HG03139 (cell line): Measurements from ENCODE around the gene TENT4A.
A peak's percentile ranks its signal among the peaks of the same experiment; 100 is the strongest.
"Not testable (repeated sequence)": the region's sequence is repeated elsewhere in the genome, so short reads cannot be mapped to it uniquely, and the experiment has no call there.

Source experiments
- ATAC-seq: cut with Tn5 transposase; IDR thresholded peaks from one replicate; pipeline ENCODE4 v1.9.1; 2021; ENCODE audit not compliant: unreplicated experiment

Gene TENT4A

DNA sequence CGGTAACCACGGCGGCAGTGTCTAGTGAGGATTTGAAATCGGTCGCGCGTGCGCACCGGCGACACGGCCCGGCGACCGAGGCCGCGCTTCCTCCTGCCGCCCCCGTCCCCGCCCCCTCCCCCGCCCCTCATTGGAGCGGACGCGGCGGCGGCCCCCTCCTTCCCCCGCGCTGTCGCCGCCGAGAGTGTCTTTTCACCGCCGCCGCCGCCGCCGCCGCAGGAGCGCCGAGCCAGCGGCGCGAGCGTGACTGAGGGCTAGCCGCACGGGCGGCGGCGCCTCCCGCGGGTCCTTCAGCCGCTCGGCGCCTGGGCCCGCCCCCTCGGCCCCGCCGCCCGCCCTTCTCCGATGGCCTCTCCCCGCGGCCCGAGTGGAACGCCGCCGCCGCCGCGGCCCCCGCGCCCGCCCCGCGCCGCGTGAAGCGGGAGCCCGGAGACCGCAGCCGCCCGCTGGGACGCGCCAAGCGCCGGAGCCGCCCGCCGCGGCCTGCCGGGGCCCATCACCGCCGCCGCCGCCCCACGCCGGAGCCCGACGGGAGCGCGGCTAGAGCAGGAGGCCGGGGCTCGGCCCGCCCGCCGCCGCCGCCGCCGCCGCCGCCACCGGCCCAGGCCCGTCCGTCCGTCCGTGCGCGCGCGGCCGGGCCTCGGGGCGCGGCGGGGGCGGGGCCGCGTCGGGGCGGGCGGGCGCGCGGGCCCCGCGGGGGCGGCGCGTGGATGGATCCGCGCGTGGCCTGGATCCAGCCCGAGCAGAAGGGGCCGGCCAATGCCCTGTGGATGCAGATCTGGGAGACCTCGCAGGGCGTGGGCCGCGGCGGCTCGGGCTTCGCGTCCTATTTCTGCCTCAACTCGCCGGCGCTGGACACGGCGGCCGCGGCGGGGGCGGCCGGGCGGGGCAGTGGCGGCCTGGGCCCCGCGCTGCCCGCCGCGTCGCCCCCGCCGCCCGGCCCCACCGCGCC lies at the start of gene TENT4A:
TENT4A (plus strand) TSS at position 159 of the 952 bp plus-strand sequence; CDS start at position 711, 552 bp downstream.
- ATAC-seq, result peak; percentile 10

DNA sequence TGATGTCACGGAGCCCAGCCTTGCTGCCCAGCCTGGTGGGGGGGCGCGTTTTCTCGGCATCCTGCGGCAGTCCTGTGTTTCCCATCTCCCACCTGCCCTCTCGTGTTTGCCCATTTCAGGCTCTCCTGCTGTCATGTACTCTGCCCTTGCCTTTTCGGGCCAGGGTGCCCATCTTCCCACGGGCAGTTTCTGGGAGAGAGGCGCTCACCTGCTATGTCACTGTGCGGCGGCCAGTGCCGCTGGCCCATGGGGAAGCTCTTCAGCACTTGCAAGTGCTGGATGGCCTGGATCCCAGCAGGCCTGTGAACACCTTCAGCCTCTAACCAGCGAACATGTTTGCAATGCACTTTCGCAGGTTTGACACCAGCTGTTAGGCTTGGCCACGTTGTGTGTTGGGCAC lies 46.5 kb upstream of the TENT4A start:
- ATAC-seq, result no peak

DNA sequence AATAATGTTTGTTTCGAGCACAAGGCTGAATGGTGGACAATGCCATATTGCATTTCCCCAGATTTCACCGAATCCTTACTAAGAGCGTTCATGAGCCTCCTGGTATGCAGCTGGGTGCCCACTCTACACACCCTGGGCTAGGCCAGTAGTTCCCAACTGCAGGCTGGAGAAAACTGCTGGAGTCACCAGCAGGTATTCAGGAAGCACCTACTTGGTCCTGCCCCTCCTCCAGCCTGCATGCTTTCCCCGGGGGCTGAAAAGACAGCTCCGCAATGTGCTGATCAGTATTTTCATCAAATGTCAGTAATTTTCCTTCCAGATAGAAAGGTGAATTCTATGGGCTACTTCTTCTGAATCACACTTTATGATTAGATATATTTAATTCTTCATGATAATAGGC lies 45.6 kb upstream of the TENT4A start:
- no peak for ATAC-seq

DNA sequence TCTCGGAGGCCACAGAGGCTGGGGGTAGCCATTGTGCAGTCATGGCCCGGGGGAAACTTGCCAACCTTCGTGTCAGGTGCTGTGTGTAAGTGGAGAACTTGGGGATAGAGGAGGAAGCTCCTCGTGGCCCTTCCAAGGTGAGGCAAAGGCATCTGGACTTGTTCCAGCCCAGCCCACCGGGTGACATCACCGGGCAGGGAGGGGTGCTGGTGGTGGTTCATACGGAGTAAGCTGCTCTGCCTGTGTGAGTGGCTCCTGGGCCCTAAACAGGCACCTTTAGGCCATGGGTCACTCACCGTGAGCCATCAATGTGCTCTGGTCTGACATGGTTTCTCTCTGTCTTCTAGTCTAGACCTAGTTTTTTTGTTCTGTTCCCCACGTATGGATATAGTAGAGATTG lies 44.5 kb upstream of the TENT4A start:
- not testable (repeated sequence) for ATAC-seq

DNA sequence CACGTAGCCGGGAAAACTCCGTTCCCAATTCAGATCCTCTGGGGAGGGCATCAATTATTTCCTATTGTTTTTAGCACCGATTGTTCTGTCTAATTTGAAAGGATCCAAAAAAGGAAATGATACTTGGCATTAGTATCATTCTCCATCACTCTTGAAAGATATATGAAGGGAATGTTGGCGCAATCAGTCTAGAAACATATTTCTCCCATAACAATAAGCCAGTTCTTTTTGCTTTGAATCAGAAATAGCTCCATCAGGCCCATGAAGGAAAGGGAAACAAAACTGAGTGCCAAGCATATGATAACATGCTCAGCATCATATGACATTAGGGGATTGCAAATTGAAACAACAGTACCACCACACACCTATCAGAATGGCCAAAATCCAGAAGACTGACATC lies 40.2 kb upstream of the TENT4A start:
- no peak for ATAC-seq

DNA sequence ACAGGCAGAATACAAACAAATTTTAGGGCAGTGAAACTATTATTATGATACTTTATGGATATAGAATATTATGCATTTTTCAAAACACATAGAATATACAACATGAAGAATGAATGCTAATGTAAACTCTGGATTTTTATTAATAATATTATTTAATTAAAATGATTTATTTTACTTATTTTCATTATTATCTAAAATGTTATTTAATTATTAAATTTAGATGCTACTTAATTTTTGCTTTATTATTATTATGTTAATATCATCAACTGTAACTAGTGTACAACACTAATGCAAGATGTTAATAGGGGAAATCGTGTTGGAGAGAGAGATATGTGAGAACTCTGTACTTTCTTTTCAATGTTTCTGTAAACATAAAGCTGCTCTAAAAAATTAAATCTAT lies 39.3 kb upstream of the TENT4A start:
- ATAC-seq, result no peak

DNA sequence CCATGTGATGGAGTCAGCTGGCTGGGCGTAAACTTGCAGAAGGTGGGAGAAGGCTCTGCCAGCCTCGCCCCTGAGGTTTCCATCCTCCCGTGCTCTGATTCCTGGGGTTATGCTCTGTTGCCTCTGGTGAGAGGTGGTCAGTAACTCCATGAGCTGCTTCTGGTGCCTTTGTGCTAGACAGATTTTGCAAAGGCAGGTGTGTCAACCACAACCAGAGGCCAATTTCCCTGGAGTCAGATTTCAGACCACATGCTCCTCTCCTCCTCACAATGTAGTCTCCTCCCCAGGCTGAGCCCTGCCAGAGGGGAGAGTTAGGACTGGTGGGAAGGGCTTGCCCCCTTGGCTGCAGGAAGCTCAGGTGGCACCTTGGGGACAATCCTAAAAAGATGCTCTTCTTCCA lies 38.8 kb upstream of the TENT4A start:
- no peak for ATAC-seq

DNA sequence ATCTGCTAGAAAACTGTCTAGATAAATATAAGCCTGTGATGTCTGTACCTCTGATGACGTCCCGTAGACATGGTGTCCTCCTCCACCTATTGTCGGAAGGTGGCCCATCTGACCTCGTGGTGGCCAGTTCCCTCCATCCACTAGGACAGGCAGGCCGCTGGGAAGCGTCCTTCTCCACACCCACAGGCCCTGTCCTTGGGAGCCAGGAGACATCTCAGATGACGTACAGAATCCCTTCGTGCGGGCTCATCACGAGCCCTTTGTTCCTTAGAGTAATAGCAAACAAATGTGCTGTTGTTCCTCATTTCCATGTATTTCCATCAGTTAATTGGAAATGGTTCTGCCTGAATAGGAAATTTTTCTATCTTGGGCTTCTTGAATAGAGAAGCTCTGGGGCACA lies 38.3 kb upstream of the TENT4A start:
- ATAC-seq, result no peak

DNA sequence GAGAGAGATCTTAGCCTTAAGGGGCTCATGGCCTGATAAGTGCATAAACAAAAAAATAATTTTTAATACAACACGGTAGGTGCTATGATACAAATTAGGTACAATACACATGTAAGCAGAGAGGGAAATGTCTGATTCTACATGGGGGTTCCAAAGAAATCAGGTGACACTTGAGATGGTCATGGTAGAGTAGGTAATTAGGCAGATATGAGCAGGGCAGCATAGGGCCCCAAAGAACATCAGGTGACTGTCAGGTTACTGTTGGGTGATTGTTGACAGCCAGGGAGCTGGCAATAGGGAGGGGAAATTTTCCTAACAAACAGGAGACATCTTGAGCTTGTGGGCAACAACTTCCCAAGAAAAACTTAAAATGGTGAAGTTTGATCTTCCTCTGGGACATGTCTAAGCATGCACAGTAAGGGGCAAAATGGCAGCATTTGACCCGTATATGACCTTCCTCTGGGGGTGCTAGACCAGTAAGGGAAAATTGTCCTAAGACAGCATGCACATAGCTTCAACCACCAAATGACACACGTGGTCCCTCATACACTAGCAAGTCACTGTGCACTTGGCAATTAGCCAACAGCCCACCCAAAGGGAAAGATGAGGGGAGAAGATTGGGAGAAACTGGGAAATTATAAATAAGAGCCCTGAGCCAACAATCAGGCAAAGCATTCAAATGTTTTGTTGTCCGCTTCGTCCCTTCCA lies 37.3 kb upstream of the TENT4A start:
- ATAC-seq, result no peak

DNA sequence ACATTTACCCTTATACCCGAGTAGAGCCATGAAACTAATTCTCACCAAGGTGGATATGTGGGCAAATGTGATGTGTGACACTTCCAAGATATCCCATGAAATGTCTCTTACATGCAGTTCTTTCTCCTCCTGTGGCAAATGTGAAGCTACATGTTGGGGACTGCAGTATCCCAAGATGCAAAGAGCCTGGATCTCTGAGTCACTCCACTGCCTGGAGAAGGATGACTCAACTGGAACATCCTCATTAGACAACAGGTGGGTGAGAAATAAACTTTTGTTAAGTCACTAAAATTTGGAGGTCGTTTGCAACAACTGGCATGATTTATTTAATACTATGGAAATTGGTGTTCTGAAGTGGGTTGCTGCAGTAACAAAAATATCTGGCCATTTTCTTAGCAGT lies 36.5 kb upstream of the TENT4A start:
- no peak for ATAC-seq

DNA sequence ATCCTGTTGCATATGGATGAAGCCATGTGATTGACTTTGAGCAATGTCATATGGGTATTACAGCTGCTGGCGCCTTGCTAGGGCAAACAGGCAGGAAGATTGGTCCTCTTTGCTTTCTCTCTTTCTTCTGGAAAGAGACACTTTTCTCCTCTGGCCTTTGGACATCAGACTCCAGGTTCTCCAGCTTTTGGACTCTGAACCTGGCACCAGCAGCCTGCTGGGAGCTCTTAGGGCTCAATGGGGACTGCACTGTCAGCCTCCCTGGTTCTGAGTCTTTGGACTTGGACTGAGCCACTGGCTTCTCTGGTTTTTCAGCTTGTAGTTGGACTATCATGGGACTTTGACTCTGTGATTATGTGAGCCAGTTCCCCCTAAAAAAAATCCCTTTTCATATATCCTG lies 34.8 kb upstream of the TENT4A start:
- ATAC-seq, result no peak

DNA sequence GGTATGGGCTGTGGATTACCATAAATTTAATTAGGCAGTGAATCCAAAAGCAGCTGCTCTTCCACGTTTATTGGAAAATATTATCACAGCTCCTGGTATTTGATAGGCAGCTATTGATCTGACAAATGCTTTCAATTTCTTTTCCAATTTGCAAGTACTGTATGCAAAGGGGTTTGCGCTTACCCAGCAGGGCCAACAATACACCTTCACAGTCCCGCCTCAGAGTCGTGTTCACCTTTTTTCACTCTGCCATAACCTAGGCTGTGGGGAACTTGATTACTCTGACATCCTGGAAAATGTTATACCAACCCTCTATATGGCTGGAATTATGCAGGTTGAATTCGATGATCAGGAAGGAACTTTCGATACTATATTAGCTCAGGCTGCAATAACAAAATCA lies 32.3 kb upstream of the TENT4A start:
- no peak for ATAC-seq

DNA sequence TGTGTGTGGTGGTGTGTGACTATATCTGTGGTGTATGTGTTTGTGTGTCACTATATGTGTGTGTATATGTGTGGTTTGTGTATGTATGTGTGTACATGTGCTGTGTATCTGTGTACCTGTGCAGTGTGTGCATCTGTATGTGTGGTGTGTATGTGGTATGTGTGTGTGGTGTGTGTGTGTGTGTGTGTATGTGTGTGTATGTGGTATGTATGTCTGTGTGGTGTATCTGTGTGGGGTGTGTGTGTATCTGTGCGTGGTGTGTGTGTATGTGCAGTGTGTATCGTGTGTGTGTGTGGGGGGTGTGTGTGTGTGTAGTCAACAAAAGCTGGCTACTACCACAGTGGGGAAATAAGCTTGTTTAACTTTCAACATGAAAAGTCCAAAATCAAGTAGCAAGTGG lies 31.6 kb upstream of the TENT4A start:
- no peak for ATAC-seq

DNA sequence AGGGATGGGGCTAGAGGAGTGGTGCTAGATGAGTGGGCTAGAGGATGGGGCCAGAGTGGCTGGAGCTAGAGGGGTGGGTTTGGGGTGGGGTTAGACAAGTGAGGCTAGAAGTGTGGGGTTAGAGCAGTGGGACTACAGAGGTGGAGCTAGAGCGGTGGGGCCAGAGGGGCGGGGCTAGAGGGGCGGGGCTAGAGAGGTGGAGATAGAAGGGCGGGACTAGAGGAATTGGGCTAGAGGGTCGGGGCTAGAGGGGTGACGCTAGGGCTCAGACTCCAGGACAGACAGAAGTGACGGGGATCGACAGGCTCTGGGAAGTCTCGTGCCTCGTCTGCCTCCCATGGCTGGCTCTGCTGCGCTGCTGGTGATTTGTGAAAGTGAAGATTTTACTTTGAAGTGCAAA lies 31.0 kb upstream of the TENT4A start:
- no peak for ATAC-seq

DNA sequence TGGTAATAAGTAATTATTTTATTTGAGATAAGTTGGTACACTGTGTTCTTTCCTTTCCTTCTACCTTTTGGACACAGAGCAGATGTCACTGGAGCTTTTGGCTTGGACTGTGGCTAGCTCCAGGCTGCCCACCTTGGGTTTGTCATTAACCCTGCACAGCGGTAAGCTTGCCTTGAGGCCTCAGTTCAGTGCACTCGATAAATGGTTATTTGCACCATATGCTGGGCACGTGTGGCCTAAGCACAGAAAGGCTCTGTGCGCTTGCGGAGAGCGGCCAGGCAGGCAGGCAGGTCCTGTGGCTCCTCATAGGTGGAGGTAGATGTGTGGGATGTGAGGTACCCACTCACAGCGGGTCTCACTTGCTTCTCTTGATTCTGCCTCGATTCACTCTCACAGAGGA lies 30.0 kb upstream of the TENT4A start:
- ATAC-seq, result no peak

DNA sequence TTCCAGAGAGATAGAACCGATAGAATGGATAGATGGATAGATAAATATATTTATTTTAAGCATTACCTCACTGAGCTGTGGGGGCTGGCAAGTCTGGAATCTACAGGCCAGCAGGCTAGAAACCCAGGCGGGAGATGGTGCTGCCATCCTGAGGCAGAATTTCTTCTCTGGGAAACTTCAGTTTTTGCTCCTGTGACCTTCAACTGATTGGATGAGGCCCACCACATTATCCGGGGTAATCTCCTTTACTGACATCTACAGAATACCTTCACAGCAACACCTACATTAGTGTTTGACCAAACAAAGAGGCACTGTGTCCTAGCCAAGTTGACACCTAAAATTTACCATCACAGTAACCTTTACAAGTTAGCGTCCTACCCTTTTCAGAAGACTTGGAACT lies 29.2 kb upstream of the TENT4A start:
- no peak for ATAC-seq

DNA sequence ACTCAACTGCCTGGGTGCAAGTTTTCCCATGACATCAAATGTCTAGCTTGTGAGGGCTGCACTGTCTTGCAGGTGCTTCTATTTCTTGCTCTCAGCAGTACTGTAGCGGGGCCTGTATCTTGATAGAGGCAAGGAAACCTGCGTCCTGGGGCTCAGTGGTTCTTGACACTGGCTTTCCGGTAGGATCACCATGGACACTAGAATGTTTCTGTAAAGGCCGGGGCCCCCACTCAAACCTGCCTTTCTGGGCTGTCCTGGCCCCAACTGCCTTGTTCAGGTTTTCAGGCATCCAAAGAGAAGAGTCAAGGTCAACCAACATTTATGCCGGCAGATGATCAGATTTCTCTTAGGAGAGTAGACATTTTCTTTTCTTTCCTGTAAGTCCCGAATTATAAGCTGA lies 26.7 kb upstream of the TENT4A start:
- ATAC-seq, result no peak

DNA sequence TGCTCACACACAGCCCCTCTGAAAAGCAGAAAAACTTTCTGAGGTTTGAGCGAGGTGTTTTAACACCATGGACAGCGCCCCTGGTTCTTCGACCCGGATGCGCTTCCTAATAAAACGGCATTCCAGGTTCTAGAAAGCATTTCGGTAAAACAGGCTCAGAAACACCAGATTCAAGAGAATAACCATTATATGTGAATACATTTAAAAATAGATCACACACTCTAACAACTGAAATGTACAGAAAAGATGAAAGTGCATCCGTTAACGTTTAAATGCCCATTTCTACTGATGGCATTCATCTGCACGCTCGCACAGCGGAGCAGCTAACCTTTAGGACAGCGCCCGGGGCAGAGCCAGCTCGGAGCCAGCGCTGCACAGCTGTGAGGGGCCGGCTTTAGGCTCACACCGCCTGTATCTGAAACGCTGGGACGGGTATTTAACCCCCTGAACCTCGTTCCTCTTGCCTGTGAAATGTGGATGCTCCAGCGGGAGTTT lies 26.3 kb upstream of the TENT4A start:
- ATAC-seq, result no peak

DNA sequence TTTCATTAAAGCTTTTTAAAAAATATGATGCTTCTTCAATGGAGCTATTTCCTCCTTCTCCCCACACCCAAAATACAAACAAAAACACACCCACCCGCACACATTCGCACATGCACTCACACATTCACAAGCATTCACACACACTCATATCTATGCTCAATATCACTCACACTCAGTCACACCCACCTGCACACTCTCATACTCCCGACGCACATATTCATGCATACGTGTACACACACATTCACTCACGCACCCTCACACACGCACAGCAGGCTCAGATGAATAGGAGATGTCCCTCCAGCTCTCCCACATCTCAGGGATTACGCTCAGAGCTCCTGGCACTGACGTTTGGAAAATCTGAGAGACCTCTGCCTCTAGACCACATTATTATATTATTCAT lies 25.7 kb upstream of the TENT4A start:
- ATAC-seq, result no peak

DNA sequence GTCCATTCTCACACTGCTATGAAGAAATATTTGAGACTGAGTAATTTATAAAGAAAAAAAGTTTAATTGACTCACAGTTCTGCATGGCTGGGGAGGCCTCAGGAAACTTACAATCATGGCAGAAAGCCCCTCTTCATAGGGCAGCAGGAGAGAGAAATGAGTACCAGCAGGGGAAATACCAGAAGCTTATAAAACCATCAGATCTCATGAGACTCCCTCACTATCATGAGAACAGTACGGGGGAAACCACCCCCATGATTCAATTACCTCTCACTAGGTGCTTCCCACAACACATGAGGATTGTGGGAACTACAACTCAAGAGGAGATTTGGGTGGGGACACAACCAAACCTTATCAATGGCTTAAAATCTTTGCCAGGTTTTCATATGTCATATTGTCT lies 20.3 kb upstream of the TENT4A start:
- ATAC-seq, result no peak

DNA sequence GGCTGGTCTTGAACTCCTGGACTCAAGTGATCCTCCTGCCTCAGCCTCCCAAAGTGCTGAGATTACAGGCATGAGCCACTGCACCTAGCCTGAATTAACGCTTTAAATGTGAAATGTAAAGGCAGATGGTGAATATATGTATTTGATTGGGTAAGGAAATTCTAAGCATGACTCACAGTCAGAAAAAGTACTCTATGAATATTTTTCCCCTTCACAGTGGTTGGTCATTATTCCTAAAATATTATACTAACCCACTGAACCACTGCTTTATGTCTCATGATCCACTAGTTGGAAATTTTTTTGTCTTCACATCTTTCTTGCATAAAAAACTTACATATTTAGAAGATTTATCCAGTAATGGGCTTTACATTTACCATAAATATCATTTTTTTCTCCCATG lies 14.5 kb upstream of the TENT4A start:
- ATAC-seq, result no peak

DNA sequence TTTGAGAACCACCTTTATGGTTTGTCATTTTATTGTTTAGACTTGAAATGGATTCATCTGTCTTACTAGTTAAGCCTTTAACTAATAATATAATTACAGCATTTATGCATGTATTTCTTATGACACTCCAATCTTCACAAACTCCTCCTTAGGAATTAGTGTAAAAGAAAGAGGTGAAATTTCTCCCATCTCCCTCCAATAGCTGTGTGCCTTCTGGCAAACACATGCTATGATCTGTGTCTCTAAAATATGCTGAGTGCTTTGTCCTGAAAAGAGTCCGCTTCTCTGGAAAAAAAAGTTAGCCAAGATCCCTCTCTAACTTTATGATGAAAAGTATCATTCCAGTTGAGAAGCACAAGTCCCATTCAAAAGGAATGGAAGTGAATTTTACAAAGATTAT lies 13.9 kb upstream of the TENT4A start:
- ATAC-seq, result no peak
